ENCODE data around the gene MYL4. TPM values are rescaled to one million over a fixed set of nuclear protein-coding genes. Genes with fewer than 3 reads are reported as not detected.

Gene MYL4
- total RNA-seq, 2 experiments from 2014 or later: not detected

Other genes starting within 250 kb of the MYL4 start
- gene RPRML, start 230.1 kb upstream of the MYL4 start, total RNA-seq: not detected
- gene CDC27, start 20.1 kb upstream of the MYL4 start, total RNA-seq: 100 to 1,000 TPM; 103 TPM
- not detected for gene ITGB3, start 44.5 kb downstream of the MYL4 start, total RNA-seq
- gene EFCAB13, start 114.6 kb downstream of the MYL4 start, total RNA-seq: 1 to 10 TPM; 4.3 to 5.9 TPM

All from activated CD8-positive, alpha-beta T cell treated with anti-CD3 and anti-CD28 coated beads for 36 hours (primary cell).